Colon (tissue), 2 donors: ENCODE results near the gene CIAO2A.

ENCODE experiments used
- FAIRE-seq: peaks from 2 replicates; lab custom pipeline; 2012; peaks lifted over from hg19 to GRCh38; lab: Jason Lieb, UNC
- donor health status: control.
- donor health status: control.

CIAO2A gene

DNA sequence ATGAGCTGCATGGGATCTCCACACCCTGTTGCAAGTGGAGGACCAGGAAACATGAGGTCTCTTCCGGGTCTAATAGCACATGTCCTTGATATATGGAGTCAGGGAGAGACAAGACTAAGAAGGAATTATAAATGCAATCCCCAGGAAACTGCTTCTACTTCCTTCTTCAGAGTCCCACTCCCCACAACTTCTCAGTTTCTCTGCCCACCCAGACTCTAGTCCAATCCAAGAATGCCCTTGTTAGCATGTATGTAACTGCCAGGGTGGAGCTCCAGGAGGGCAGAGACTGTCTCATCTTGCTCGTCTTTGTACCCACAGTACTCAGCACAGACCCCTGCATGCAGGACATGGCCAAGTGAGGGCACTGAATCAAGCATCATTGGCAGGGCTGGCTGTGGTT lies 55.7 kb downstream of the CIAO2A start:
- no peak for FAIRE-seq

- FAIRE-seq: no peak
Observed at GRCh38 chr15:64037116-64037515, 56.5 kb downstream of the CIAO2A start.

GRCh38 chr15:64035525-64035924 lies 58.1 kb downstream of the CIAO2A start:
- FAIRE-seq: no peak

DNA sequence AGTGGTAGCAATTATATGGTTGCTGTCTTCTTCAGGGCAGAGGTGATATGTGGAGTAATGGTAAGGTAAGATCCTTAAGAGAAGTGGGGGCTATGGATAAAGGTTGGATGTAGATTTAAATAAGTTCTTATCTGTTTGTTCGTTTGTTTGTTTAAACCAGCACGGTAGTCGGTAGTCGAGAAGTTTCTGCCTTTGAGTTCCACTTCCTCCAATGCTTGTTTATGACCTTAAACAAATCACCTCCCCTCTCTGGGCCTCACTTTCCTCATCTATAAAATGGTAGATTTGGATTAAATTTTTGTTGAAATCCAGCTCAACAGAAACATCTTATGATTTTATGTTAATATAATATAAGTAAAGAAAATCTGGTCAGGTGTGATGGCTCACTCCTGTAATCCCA lies 59.1 kb downstream of the CIAO2A start:
- no peak for FAIRE-seq

GRCh38 chr15:64032329-64032728 lies 61.3 kb downstream of the CIAO2A start:
- FAIRE-seq: no peak

- no peak for FAIRE-seq
Observed at GRCh38 chr15:64030123-64030522, 63.5 kb downstream of the CIAO2A start.

- no peak for FAIRE-seq
Observed at GRCh38 chr15:64029633-64030032, 64.0 kb downstream of the CIAO2A start.

GRCh38 chr15:64029110-64029509 lies 64.5 kb downstream of the CIAO2A start:
- FAIRE-seq: no peak

DNA sequence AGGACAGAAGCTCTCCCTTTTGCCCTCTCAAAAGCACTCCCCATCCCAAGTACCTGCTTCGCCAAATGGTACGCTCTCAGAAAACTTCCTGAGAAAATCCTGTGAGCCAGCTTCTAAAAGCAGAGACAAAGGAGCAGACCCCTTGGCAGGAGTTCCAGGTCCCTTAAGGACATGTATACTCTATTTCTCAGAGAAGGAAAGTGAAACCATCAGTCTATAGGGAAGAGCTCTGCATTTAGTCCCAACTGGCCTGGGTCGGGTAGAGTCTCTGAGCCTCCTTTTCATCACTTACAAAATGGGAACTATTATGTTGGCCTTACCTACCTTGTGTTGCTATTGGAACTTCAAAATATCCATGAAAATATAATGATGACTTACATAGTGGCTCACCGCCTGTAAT lies 67.0 kb downstream of the CIAO2A start:
- no peak for FAIRE-seq

DNA sequence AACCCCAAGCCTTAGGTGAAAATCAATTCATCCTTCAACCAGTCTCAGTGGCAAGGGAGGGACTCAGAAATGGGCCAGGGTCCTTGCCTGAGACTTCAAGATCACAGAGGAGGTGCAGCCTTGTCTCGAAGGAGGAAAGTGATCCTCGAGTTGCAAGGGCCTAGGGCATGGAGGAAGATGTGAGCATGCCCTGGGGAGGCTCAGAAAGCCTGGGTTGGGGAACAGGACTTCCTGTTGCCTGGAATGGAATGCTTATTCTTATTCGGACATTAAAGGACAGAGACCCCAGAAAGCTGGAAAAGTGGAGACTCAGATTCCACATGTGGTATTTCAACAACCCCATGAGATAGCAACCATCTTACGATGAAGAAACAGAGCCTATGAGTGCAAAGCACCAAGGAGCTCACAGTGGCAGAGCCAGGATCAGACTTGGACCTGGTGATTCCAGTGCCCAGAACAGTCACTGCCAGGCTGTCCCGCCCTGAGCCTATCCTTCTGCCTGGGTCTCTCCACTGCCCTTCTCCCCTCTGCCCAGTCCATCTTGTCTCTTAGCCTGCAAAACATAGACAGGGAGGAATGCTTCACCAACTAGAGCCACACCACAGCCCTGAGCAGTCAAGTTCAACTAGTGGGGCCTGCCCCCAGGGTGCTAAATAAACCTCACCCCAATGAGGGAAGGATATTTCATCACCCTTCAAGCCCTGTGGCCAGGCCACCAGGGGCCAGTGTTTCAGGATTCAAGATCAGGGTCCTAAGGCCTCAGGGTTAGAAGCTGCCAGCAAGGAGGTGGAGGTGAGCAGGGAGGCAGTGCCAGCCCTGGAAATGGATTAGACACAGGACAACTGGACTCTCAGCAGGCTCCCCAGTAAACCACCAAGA lies 69.2 kb downstream of the CIAO2A start:
- no peak for FAIRE-seq

GRCh38 chr15:64023220-64023619 lies 70.4 kb downstream of the CIAO2A start:
- no peak for FAIRE-seq

- no peak for FAIRE-seq
Observed at GRCh38 chr15:64022571-64022970, 71.1 kb downstream of the CIAO2A start.
